ENCODE data around the gene CD81. TPM values are rescaled to one million over a fixed set of nuclear protein-coding genes. Genes with fewer than 3 reads are reported as not detected.

Gene CD81
- total RNA-seq, 1 experiment from 2014 or later, result 237 TPM

DNA sequence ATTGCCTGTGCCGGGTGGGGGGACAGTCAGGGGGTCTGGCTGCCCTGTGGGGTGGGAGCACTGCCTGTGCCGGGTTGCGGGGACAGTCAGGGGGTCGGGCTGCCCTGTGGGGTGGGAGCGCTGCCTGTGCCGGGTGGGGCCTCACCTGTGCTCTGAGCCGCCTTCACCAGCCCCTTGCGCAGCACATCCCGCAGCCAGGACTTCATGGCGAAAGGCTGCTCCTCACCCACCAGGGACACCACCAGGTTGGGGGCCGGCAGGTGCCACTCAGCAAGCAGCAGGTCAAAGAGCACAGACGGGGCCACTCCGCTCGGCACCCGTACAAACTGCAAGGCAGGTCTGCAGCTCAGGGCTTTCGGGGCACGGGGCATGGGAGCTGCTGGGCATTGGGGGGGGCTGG lies 44.9 kb downstream of the CD81 start (continued):
- TF ChIP-seq, protein P1, sequence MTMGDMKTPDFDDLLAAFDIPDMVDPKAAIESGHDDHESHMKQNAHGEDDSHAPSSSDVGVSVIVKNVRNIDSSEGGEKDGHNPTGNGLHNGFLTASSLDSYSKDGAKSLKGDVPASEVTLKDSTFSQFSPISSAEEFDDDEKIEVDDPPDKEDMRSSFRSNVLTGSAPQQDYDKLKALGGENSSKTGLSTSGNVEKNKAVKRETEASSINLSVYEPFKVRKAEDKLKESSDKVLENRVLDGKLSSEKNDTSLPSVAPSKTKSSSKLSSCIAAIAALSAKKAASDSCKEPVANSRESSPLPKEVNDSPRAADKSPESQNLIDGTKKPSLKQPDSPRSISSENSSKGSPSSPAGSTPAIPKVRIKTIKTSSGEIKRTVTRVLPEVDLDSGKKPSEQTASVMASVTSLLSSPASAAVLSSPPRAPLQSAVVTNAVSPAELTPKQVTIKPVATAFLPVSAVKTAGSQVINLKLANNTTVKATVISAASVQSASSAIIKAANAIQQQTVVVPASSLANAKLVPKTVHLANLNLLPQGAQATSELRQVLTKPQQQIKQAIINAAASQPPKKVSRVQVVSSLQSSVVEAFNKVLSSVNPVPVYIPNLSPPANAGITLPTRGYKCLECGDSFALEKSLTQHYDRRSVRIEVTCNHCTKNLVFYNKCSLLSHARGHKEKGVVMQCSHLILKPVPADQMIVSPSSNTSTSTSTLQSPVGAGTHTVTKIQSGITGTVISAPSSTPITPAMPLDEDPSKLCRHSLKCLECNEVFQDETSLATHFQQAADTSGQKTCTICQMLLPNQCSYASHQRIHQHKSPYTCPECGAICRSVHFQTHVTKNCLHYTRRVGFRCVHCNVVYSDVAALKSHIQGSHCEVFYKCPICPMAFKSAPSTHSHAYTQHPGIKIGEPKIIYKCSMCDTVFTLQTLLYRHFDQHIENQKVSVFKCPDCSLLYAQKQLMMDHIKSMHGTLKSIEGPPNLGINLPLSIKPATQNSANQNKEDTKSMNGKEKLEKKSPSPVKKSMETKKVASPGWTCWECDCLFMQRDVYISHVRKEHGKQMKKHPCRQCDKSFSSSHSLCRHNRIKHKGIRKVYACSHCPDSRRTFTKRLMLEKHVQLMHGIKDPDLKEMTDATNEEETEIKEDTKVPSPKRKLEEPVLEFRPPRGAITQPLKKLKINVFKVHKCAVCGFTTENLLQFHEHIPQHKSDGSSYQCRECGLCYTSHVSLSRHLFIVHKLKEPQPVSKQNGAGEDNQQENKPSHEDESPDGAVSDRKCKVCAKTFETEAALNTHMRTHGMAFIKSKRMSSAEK (CRISPR knock-in tag; IDR thresholded peaks at IDR 0.05; ENCODE audit: borderline replicate concordance), result no peak
- TF ChIP-seq RORB (CRISPR knock-in tag; IDR thresholded peaks at IDR 0.05) (no peak), MXD4 (CRISPR knock-in tag; IDR thresholded peaks at IDR 0.05; ENCODE audit: borderline replicate concordance) (no peak), KAT7 (CRISPR knock-in tag; IDR thresholded peaks at IDR 0.05; ENCODE audit: borderline replicate concordance) (no peak)
- TF ChIP-seq, protein P2, sequence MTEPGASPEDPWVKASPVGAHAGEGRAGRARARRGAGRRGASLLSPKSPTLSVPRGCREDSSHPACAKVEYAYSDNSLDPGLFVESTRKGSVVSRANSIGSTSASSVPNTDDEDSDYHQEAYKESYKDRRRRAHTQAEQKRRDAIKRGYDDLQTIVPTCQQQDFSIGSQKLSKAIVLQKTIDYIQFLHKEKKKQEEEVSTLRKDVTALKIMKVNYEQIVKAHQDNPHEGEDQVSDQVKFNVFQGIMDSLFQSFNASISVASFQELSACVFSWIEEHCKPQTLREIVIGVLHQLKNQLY (CRISPR knock-in tag; IDR thresholded peaks at IDR 0.05), result no peak
- TF ChIP-seq, protein P3, sequence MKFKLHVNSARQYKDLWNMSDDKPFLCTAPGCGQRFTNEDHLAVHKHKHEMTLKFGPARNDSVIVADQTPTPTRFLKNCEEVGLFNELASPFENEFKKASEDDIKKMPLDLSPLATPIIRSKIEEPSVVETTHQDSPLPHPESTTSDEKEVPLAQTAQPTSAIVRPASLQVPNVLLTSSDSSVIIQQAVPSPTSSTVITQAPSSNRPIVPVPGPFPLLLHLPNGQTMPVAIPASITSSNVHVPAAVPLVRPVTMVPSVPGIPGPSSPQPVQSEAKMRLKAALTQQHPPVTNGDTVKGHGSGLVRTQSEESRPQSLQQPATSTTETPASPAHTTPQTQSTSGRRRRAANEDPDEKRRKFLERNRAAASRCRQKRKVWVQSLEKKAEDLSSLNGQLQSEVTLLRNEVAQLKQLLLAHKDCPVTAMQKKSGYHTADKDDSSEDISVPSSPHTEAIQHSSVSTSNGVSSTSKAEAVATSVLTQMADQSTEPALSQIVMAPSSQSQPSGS (CRISPR knock-in tag; IDR thresholded peaks at IDR 0.05; ENCODE audit: borderline replicate concordance, low read depth), result no peak

DNA sequence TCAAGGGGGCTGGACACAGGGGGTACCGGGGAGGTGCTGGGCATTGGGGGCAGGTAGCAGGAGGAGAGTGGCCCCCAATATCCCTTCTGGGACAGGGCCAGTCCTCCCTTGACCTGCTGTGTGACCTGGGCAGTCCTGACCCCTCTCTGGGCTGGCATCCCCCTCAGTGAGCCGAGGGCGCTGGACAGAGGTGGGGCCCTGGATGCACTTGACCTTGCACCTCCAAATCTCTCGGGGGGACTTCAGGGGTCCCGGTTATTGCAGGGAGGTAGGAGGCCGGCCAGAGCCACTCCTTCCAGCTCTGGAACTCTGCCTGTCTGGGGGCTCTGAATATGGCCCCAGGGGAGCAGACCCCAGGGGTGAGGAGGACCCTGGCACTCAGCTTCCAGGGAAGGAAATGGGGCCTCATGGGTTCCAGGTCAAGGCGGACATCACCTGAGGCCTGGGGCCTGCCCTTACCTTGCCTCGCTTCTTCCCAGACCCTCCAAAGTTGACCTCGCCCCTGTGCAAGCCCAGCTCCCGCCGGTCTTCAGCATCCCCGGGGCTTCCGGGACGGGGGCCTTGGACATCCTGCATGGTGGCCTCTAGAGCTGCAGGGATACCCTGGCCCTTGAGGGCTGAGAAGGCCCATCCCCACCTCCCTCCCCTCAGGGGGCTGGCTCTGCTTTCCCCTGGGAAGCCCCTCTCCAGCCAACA lies 45.5 kb downstream of the CD81 start:
- DNase-seq (ENCODE audit: low spot score) (no peak), ATAC-seq (no peak)
- Mint-ChIP-seq H3K4me1 (no peaks in the 10 kb centered on the region), H3K27ac (no peak overlapping the region), H3K4me3 (no peak overlapping the region), H3K27me3 (ENCODE audit: low read depth) (peaks cover 4% of the 10 kb centered on the region), H3K36me3 (no peaks in the 10 kb centered on the region), H3K9me3 (no peaks in the 10 kb centered on the region)
- CTCF ChIA-PET, result interaction anchor here (1.4 to 7.6 kb wide), 3 partner anchors 110 to 465 kb away, joined by 4 to 398 read pairs (median 82); partner anchors contain the start of genes C11orf21 and TSPAN32
- POLR2A ChIA-PET, result no interaction called here
- TF ChIP-seq TP53 (CRISPR knock-in tag; IDR thresholded peaks at IDR 0.05) (no peak), IRF2 (CRISPR knock-in tag; IDR thresholded peaks at IDR 0.05; ENCODE audit: borderline replicate concordance, low read depth) (no peak), SMAD3 (CRISPR knock-in tag; IDR thresholded peaks at IDR 0.05; ENCODE audit: borderline replicate concordance) (no peak), ETV6 (CRISPR knock-in tag; IDR thresholded peaks at IDR 0.05) (no peak), TEAD1 (CRISPR knock-in tag; IDR thresholded peaks at IDR 0.05) (no peak), RORB (CRISPR knock-in tag; IDR thresholded peaks at IDR 0.05) (no peak), ZNF423 (CRISPR knock-in tag; IDR thresholded peaks at IDR 0.05) (no peak)
- TF ChIP-seq, protein P4, sequence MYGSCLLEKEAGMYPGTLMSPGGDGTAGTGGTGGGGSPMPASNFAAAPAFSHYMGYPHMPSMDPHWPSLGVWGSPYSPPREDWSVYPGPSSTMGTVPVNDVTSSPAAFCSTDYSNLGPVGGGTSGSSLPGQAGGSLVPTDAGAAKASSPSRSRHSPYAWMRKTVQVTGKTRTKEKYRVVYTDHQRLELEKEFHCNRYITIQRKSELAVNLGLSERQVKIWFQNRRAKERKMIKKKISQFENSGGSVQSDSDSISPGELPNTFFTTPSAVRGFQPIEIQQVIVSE (CRISPR knock-in tag; IDR thresholded peaks at IDR 0.05; ENCODE audit: borderline replicate concordance), result no peak
- TF ChIP-seq, protein P5, sequence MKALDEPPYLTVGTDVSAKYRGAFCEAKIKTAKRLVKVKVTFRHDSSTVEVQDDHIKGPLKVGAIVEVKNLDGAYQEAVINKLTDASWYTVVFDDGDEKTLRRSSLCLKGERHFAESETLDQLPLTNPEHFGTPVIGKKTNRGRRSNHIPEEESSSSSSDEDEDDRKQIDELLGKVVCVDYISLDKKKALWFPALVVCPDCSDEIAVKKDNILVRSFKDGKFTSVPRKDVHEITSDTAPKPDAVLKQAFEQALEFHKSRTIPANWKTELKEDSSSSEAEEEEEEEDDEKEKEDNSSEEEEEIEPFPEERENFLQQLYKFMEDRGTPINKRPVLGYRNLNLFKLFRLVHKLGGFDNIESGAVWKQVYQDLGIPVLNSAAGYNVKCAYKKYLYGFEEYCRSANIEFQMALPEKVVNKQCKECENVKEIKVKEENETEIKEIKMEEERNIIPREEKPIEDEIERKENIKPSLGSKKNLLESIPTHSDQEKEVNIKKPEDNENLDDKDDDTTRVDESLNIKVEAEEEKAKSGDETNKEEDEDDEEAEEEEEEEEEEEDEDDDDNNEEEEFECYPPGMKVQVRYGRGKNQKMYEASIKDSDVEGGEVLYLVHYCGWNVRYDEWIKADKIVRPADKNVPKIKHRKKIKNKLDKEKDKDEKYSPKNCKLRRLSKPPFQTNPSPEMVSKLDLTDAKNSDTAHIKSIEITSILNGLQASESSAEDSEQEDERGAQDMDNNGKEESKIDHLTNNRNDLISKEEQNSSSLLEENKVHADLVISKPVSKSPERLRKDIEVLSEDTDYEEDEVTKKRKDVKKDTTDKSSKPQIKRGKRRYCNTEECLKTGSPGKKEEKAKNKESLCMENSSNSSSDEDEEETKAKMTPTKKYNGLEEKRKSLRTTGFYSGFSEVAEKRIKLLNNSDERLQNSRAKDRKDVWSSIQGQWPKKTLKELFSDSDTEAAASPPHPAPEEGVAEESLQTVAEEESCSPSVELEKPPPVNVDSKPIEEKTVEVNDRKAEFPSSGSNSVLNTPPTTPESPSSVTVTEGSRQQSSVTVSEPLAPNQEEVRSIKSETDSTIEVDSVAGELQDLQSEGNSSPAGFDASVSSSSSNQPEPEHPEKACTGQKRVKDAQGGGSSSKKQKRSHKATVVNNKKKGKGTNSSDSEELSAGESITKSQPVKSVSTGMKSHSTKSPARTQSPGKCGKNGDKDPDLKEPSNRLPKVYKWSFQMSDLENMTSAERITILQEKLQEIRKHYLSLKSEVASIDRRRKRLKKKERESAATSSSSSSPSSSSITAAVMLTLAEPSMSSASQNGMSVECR (CRISPR knock-in tag; IDR thresholded peaks at IDR 0.05; ENCODE audit: borderline replicate concordance), result no peak
- TF ChIP-seq, protein P6, sequence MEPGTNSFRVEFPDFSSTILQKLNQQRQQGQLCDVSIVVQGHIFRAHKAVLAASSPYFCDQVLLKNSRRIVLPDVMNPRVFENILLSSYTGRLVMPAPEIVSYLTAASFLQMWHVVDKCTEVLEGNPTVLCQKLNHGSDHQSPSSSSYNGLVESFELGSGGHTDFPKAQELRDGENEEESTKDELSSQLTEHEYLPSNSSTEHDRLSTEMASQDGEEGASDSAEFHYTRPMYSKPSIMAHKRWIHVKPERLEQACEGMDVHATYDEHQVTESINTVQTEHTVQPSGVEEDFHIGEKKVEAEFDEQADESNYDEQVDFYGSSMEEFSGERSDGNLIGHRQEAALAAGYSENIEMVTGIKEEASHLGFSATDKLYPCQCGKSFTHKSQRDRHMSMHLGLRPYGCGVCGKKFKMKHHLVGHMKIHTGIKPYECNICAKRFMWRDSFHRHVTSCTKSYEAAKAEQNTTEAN (CRISPR knock-in tag; IDR thresholded peaks at IDR 0.05), result no peak
- TF ChIP-seq, protein P7, sequence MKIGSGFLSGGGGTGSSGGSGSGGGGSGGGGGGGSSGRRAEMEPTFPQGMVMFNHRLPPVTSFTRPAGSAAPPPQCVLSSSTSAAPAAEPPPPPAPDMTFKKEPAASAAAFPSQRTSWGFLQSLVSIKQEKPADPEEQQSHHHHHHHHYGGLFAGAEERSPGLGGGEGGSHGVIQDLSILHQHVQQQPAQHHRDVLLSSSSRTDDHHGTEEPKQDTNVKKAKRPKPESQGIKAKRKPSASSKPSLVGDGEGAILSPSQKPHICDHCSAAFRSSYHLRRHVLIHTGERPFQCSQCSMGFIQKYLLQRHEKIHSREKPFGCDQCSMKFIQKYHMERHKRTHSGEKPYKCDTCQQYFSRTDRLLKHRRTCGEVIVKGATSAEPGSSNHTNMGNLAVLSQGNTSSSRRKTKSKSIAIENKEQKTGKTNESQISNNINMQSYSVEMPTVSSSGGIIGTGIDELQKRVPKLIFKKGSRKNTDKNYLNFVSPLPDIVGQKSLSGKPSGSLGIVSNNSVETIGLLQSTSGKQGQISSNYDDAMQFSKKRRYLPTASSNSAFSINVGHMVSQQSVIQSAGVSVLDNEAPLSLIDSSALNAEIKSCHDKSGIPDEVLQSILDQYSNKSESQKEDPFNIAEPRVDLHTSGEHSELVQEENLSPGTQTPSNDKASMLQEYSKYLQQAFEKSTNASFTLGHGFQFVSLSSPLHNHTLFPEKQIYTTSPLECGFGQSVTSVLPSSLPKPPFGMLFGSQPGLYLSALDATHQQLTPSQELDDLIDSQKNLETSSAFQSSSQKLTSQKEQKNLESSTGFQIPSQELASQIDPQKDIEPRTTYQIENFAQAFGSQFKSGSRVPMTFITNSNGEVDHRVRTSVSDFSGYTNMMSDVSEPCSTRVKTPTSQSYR (CRISPR knock-in tag; IDR thresholded peaks at IDR 0.05), result no peak
- TF ChIP-seq, protein P8, sequence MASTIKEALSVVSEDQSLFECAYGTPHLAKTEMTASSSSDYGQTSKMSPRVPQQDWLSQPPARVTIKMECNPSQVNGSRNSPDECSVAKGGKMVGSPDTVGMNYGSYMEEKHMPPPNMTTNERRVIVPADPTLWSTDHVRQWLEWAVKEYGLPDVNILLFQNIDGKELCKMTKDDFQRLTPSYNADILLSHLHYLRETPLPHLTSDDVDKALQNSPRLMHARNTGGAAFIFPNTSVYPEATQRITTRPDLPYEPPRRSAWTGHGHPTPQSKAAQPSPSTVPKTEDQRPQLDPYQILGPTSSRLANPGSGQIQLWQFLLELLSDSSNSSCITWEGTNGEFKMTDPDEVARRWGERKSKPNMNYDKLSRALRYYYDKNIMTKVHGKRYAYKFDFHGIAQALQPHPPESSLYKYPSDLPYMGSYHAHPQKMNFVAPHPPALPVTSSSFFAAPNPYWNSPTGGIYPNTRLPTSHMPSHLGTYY (CRISPR knock-in tag; IDR thresholded peaks at IDR 0.05), result no peak

All from WTC11 (cell line).